ENCODE measurements around the gene JAKMIP1. TPM values are rescaled to one million over a fixed set of nuclear protein-coding genes. Genes with fewer than 3 reads are reported as not detected.

The JAKMIP1 gene
- total RNA-seq, 6 donors from 2014 or later: 0.40 to 6.8 (median 1.0) TPM

DNA sequence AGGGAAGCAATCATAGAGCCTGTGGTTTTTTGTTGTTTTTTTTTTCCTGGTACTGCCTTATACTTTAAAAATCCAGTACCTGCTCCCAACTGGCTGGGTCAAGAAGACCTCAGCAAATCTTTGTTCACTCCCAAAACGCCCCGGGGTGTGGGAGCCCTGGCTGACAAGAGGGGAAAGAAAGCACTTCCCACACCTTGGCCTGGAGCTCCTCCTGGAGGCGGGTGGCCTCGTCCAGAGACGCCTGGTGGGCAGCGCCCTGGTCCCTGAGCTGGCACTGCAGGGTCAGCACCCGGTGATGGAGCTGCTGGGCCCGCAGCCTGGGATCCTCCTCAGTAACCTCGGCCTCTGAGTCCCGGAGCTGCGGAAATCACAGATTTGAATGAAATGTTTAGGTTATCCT, 220.4 kb downstream of the JAKMIP1 start:
- Histone ChIP-seq H3K4me3 (no peak overlapping the region), H3K36me3 (no peaks in the 10 kb centered on the region), H3K27ac (no peak overlapping the region), H3K27me3 (no peaks in the 10 kb centered on the region), H3K4me1 (no peaks in the 10 kb centered on the region), H3K9me3 (peaks cover 0 to 7% (median 3%) of the 10 kb centered on the region in 4 donors)
- no peak for DNase-seq
- TF ChIP-seq POLR2AphosphoS5 (IDR thresholded peaks at IDR 0.05) (no peak), POLR2A (IDR thresholded peaks at IDR 0.05) (no peak), EP300 (IDR thresholded peaks at IDR 0.05) (no peak)
- TF ChIP-seq, protein P1, sequence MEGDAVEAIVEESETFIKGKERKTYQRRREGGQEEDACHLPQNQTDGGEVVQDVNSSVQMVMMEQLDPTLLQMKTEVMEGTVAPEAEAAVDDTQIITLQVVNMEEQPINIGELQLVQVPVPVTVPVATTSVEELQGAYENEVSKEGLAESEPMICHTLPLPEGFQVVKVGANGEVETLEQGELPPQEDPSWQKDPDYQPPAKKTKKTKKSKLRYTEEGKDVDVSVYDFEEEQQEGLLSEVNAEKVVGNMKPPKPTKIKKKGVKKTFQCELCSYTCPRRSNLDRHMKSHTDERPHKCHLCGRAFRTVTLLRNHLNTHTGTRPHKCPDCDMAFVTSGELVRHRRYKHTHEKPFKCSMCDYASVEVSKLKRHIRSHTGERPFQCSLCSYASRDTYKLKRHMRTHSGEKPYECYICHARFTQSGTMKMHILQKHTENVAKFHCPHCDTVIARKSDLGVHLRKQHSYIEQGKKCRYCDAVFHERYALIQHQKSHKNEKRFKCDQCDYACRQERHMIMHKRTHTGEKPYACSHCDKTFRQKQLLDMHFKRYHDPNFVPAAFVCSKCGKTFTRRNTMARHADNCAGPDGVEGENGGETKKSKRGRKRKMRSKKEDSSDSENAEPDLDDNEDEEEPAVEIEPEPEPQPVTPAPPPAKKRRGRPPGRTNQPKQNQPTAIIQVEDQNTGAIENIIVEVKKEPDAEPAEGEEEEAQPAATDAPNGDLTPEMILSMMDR (IDR thresholded peaks at IDR 0.05): peak in 4 of 6 experiments; percentile 33 to 42 (median 38)
- 21 to 23% methylated on average over 11 of the region's 11 CpGs for WGBS, 2 donors
- ATAC-seq (ENCODE audit: low FRiP score in 2 of 2): peak in 1 of 2 donors; percentile 56

DNA sequence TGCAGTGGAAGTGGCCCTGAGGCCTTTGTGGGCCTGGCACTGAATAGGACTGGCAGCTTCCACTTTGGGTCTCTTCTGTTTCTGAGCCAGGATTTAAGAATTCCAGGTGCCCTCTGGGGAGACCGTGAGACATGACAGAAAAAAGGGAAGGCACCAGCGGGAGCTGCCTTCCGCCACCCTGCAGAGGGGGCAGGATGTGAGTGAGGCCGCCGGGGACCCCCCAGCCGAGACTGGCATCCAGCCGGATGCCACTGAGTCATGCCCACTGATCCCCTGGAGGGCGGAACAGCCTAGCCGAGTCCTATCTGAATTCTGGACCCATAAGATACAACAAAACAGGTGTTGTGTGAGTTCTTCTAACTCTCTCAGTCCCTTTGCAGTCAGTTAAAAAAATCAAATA, 223.4 kb downstream of the JAKMIP1 start:
- ATAC-seq (ENCODE audit: low FRiP score in 2 of 2) (no peak), DNase-seq (no peak)
- Histone ChIP-seq H3K27ac (no peak overlapping the region), H3K4me1 (no peaks in the 10 kb centered on the region), H3K9me3 (no peaks in the 10 kb centered on the region), H3K36me3 (no peaks in the 10 kb centered on the region), H3K4me3 (no peak overlapping the region), H3K27me3 (no peaks in the 10 kb centered on the region)
- TF ChIP-seq POLR2A (IDR thresholded peaks at IDR 0.05) (no peak), EP300 (IDR thresholded peaks at IDR 0.05) (no peak), POLR2AphosphoS5 (IDR thresholded peaks at IDR 0.05) (no peak)
- TF ChIP-seq, protein P1 (IDR thresholded peaks at IDR 0.05): no peak
- 76 to 79% methylated on average over 3 to 9 of the region's 9 CpGs for WGBS, 2 donors

DNA sequence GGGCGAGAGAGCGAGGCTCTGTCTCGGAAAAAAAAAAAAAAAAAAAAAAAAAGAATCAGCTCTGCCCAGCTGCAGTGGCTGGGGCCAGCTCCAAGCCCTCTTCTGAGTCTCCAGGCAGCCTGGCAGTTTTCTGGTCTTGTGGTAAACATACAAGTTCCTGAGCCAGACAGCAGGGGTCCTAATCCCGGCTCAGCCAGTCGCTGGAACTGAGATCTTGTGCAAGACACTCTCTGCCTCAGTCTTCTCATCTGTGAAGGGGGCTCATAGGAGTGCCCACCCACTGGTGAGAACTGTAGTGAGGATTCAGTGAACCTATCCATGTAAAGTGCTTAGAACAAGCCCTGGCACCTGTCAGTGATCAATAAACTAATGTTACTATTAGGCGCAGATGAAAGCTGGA, 223.9 kb downstream of the JAKMIP1 start:
- ATAC-seq (ENCODE audit: low FRiP score in 2 of 2) (no peak), DNase-seq (no peak)
- TF ChIP-seq POLR2AphosphoS5 (IDR thresholded peaks at IDR 0.05) (no peak), EP300 (IDR thresholded peaks at IDR 0.05) (no peak), POLR2A (IDR thresholded peaks at IDR 0.05) (no peak)
- TF ChIP-seq, protein P1 (IDR thresholded peaks at IDR 0.05): no peak
- Histone ChIP-seq H3K9me3 (no peaks in the 10 kb centered on the region), H3K27ac (no peak overlapping the region), H3K36me3 (no peaks in the 10 kb centered on the region), H3K27me3 (no peaks in the 10 kb centered on the region), H3K4me3 (no peak overlapping the region), H3K4me1 (no peaks in the 10 kb centered on the region)
- 84 to 87% methylated on average over 6 of the region's 6 CpGs for WGBS, 2 donors

Other genes with a start within 250 kb of the JAKMIP1 start
- 1 to 10 TPM in 2 of 6 donors, under 1 TPM in 4; 0.03 to 1.3 (median 0.65) TPM for gene C4orf50, start 182.1 kb downstream of the JAKMIP1 start, total RNA-seq
- 100 to 1,000 TPM in 3 of 6 donors, 10 to 100 TPM in 3; 88.8 to 180 (median 105) TPM for gene WFS1, start 69.3 kb upstream of the JAKMIP1 start, total RNA-seq

Data from upper lobe of left lung (tissue), 6 donors.